HG03469 (cell line): ENCODE results near the gene HMBS.
"Not testable (repeated sequence)": the region's sequence is repeated elsewhere in the genome, so short reads cannot be mapped to it uniquely, and the experiment has no call there.

Source experiments
- ATAC-seq: cut with Tn5 transposase; IDR thresholded peaks from one replicate; pipeline ENCODE4 v1.9.1; 2021; ENCODE audit warnings: mild to moderate bottlenecking, moderate library complexity, moderate number of reproducible peaks; ENCODE audit not compliant: unreplicated experiment

Gene HMBS

DNA sequence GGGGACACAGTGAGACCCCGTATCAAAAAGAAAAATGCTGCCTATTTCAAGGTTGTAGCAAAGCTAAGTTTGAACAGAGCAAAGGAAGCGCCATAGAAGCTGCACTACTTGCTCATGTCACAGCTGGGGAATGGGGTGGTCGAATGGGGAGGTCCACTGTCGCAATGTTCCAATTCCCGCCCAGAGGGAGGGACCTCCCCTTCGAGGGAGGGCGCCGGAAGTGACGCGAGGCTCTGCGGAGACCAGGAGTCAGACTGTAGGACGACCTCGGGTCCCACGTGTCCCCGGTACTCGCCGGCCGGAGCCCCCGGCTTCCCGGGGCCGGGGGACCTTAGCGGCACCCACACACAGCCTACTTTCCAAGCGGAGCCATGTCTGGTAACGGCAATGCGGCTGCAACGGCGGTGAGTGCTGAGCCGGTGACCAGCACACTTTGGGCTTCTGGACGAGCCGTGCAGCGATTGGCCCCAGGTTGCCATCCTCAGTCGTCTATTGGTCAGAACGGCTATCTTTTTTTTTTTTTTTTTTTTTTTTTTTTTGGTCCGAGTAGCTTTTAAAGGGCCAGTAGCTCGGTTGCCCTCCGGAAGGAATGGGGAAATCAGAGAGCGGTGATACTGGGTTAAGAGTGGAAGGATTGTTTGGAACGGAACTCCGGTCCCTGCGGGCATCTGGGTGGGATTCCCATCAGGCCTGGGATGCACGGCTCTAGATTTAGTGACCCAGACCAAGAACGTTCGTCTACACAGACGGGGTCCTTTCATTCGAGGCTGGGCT lies at the start of gene HMBS:
HMBS (plus strand) TSS at position 219 of the 774 bp plus-strand sequence; CDS start at position 372, 153 bp downstream.
- peak; percentile 65 for ATAC-seq

DNA sequence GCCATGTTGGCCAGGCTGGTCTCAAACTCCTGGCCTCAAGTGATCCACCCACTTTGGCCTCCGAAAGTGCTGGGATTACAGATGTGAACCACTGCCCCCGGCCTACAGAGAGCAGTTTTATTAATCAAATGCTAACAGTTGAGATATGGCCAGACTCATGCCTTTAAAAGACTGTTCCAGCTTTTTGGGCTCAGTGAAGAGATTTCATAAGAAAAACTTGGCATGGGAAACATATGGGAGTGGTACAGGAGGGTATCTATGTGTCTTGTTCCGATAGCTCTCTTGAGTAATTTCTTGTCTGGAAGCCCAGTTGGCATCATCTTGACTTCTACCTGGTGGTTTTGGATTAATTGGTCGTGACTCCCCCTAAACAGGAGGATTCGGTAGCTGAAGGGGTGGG lies 45.8 kb upstream of the HMBS start:
- no peak for ATAC-seq

DNA sequence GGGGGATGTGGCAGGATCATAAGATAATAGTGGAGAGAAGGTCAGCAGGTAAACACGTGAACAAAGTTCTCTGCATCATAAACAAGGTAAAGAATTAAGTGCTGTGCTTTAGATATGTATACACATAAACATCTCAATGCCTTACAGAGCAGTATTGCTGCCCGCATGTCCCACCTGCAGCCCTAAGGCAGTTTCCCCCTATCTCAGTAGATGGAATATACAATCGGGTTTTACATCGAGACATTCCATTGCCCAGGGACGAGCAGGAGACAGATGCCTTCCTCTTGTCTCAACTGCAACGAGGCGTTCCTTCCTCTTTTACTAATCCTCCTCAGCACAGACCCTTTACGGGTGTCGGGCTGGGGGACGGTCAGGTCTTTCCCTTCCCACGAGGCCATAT lies 45.2 kb upstream of the HMBS start:
- ATAC-seq: not testable (repeated sequence)

DNA sequence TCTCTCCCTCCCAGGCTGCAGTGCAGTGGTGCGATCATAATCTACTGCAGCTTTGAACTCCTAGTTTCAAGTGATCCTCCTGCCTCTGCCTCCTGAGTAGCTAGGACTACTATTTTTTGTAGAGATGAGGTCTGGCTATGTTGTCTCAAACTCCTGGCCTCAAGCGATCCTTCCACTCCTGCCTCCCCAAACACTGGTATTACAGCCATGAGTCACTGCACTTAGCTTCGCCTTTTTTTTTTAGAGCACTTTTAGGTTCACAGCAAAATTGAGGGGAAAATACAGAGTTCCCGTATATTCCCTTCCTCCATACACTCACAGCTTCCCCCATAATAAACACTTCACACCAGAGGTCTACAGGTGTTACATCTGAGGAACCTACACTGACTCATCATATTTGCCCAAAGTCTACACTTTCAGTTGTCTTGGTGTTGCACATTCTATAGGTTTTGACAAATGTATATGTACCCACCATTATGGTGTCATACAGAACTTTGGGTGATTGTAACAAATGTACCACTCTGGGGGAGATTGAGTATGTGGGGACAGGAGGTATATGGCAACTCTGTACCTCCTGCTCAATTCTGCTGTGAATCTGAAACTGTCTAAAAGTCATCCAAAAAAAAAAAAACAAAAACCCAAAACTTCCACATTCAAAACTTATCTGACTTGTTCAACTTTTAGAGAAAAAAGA lies 42.7 kb upstream of the HMBS start:
- ATAC-seq: no peak

DNA sequence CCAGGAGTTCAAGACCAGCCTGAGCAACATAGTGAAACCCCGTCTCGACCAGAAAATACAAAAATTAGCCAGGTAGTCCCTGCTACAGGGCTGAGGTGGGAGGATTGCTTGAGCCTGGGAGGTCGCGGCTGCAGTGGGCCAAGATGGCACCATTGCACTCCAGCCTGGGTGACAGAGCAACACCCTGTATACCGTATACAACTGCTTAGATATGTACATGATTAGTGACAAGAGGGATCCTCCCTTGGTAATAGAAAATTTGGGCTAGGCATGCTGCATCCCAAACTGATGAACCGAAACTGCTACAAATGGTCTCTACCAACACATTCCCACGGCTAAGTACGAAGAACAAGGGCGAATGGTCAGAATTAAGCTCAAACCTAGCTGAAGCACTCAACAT lies 41.8 kb upstream of the HMBS start:
- no peak for ATAC-seq

DNA sequence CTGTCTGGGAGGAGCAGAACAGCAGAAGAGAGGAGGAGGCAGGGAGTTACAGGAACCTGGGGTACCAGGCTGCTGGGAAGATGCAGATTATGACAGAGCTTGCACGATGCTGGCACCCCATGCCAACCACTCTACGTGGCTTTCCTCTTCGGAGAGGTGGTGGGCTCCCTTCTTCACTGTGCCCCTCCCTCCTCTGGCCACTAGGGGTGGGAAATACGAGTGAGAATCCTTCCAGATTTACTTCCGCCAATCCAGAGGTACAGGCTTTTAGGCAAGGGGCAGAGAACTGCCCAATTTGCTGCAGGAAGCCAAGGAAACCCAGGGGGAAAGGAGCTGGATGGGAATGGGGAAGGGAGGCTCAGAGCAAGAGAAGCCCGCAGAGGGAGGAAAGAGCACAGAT lies 40.0 kb upstream of the HMBS start:
- no peak for ATAC-seq

DNA sequence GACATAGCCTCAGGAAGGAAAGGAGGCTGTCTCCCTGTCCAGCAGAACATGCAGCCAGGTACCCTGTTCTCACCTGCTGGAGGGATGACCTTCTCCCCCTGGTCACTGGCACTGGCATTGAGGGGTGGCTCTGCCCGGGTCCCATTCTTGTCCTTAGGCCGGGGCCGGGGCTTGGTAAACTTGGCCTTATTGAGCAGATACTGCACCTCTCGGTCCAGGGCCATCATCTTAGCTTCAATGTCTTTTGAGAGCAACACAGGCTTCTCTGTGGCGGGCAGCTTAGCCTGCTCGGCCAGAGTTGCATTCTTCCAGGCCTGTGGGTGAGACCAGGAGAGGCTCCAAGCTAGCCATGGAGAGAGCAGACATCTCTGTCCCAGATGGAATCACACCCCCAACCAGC lies 38.2 kb upstream of the HMBS start:
- ATAC-seq: no peak

DNA sequence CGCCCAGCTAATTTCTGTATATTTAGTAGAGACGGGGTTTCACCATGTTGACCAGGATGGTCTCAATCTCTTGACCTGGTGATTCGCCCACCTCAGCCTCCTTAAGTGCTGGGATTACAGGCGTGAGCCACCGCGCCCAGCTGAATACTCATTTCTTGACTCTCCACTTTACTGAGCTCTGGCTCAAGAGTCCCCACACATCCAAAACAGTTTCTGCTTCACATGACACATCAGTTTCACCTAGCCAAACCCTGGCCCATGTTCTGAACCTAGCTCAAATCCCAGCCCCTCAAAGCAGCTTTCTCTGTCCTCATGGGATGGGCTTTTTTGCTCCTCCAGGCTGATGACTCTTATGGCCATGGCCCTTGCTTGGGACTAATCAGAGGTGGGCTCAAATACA lies 37.5 kb upstream of the HMBS start:
- no peak for ATAC-seq

DNA sequence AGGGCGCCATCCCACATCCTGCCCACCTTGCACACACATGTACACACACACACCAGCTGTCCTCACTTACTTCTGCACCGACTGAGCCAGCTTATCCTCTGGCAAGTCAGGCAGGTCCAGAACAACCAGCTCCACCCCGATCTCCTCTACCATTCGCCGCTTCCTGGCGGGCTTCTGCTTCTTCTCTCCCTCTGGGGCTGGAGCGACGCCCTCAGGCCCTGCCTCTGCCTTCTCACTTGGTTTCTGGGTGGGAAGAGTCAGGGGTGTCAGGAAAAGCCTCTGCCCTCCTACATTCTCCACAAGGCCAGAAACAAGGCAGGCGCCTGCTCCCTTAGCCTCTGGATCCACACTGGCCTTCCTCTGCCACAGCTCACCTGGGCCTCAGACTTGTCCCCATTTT lies 36.0 kb upstream of the HMBS start:
- ATAC-seq: no peak

DNA sequence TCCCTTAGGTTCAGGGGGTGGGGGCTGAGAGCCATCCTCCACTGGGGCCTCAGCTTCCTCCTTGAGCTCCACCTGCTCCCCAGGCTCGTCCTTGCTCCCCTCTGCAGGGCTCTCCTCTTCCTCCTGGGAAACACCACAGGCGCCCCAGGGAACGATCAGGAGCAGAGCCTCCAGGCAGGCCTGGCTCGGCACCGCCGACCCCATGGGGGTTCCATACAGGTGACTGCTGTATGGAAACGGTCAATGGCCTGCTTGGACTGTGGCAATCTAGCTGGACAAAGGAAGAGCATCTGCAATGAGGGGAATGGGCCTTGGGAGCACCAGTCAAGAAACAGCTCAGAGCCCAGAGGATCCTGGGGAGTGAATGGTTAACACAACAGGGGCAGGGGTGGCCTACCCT lies 35.6 kb upstream of the HMBS start:
- ATAC-seq: no peak

DNA sequence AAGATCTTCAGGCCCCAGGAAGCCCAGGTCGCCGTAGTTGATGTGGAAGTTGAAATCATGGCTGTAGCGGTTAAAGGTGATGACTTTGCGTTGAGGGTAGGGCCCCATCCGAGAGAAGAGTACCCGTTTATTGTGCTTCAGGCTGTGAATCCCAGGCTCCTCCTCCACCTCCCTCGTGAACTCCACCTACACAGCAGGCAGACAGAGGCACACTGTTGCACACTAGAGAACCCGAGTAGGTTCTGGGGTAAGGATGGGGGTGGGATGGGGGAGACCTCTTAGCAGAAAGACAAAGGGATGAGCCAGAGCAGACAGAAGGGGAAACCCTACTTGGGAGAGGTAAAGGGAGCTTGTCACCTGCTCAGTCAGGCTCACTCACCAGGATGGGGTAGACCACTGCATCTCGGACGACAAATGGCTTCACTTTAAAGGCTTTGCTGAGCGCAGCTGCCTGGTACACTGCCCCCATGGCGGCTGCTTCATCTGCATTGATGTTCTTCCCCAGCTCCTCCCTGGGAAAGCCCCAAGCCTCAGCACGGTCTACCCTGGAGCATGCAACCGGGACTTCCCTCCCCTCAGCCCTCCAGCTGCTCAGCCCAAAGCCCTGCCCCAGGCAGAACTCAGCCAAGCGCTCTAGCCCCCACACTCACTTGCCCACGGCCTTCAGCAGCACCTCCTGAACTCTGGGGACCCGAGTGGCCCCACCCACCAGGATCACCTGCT lies 33.1 kb upstream of the HMBS start:
- ATAC-seq: no peak

DNA sequence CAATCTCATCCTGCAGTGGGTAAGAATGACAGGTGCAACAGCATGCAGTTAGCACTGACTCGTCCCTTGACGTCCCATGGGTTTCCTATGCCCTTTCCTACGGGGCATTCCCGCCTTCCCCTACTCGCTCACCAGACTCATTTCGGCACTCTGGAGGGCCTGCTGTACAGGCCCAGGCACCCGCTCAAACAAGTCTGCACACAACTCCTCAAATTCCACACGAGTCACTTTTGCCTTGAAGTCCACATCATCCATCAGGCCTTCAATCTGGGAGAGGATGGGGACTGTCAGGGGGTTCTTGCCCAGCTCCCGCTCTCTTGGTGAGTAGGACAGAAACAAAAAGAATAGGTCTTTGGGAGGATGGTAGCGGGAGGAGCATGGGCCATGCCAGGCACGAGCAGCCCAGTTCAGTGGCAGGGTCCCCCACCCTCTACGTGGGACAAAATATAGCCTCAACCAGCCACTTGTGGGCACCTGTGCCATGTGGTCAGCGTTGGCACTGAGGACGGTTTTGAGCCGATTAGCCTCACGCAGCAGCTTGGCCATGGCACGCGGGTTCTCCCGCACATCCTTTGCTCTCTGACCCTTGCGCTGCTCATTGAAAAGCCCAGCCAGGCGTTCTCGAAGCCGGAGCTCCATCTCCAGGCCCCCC lies 32.4 kb upstream of the HMBS start:
- ATAC-seq: no peak

DNA sequence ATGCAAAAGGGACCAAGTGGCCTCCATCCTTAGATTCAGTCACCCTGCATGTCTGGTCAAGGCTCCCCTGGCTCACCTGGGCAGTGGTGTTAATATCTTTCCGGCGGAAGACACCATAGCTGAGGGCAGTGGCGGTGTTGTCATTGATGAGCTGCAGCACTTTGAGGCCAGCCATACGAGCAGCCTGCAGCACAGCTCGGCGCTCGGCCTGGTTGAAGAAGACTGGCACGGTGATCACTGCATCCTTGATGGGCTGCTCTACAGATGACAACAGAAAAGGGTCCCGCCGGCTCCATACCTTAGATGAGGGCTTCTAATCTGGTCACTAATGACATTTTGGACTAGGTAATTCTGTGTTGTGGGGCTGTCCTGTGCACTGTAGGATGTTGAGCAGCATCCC lies 30.3 kb upstream of the HMBS start:
- no peak for ATAC-seq

DNA sequence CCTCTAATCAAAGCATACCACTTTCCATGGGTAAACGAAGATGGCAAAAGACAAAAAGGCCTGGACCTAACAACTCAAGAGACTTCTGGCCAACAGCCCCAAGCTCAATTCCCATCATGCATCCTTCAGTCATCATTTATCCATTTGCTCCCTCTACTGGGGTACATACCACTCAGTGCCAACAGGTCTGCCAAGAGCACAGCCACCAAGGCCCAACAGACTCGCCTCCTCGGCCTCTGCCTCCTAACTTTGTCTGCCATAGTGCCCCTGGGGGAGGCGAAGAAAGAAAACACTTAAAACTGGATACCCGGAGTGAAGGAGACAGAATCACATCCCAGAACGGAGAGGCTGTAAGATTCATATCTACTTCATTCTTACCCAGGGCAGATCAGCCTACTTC lies 28.8 kb upstream of the HMBS start:
- ATAC-seq: no peak

DNA sequence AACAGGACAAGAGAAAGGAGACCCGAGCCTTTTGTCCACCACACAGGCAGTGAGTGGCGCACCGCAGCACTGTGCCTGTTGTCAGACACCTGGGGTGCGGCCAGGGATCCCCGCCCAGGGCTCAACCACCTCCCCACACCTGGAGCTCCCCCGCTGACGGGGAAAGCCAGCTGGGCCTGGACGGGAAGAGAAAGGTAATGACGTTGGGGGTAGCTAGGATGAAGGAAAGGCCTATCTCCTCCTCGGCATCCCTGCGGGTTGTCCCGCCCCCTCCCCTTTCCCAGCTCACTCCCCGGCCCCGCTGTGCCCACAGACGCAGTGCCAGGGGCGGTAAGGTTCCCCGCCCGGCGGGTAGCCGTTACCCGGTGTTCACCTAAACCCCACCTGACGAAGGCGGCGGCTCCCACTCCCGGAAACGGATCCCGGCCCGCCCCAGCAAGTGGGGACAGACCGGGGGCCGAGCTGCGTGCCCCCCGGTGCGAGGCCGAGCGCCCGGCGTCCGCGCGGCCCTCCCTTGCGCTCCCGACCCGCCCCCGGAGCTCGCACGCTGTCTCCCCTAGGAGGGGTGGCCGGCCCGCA lies 28.2 kb upstream of the HMBS start:
- ATAC-seq: peak; percentile 1

DNA sequence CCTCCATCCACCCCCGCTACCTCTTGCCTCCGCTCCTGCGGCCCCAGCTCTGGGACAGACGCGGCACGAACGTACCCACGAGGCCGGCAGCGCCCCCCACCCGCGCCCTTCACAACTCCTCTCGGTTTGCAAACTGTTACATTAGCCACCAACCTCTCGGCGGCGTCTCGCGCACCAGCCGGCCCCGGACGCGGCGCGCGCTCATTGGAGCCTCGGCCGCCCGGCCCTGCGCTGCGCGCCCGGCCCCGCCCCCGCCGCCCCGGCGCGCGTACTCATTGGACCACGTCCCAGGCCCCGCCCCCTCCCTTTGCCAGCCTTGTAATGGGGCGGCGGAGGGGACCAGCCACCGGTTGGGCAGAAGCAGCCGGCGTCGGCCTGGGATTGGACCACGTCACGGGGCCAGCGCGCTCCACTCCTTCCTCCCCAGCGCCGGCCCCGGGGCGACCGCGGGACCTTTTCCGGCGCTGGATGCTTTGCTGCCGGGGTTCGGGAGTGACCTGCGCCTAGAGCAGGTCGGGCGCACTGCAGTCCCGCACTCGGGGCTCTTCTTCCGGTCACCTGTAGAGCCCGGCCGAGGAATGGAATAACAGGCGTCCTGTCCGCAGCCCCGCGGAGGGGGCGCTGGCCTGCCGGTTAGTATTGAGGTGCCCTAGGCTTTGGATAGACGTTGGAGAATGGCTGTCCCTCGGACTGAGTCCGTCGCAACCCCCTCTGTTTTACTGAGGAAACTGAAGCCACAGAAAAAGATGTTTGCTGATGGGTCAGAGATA lies 27.5 kb upstream of the HMBS start, which contains the start of gene HYOU1:
HYOU1 (minus strand) TSS at position 206 of the 770 bp plus-strand sequence. CDS start 1,045 bp downstream, outside the sequence.
- peak; percentile 74 for ATAC-seq

DNA sequence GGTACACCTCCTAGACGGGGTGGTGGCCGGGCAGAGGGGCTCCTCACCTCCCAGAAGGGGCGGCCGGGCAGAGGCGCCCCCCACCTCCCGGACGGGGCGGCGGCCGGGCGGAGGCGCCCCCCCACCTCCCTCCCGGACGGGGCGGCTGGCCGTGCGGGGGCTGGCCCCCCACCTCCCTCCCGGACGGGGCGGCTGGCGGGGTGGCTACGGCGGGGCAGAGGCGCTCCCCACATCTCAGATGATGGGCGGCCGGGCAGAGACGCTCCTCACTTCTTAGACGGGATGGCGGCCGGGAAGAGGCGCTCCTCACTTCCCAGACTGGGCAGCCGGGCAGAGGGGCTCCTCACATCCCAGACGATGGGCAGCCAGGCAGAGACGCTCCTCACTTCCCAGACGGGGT lies 25.6 kb upstream of the HMBS start:
- ATAC-seq: not testable (repeated sequence)

DNA sequence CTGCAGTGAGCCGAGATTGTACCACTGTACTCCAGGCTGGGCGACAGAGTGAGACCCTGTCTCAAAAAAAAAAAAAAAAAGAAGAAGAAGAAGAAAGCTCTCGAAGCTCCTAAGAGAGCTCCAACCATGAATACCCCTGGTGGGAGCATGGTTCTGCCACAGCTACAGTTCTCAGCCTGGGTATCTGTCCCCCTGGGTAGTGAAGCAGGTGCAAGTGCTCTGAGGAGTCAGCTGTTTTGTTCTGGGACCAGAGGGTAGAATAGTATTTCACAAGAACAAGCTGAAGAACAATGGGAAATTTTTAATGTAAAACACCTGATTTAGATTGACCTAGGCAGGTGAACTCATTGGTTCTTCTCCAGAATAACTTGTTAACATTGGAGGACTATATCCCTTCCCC lies 23.4 kb upstream of the HMBS start:
- no peak for ATAC-seq

DNA sequence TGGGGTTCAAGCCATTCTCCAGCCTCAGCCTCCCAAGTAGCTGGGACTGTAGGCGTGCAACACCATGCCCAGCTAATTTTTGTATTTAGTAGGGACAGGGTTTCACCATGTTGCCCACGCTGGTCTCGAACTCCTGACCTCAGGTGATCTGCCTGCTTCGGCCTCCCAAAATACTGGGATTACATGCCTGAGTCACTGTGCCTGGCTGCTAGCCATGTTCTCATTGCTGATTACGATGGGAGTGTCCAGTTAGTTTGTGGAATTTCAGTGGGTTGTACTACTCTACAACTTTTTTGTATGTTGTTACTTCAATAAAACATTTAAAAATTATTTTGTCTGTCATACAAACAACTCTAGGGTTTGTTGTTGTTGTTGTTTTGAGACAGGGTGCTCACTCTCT lies 21.9 kb upstream of the HMBS start:
- no peak for ATAC-seq

DNA sequence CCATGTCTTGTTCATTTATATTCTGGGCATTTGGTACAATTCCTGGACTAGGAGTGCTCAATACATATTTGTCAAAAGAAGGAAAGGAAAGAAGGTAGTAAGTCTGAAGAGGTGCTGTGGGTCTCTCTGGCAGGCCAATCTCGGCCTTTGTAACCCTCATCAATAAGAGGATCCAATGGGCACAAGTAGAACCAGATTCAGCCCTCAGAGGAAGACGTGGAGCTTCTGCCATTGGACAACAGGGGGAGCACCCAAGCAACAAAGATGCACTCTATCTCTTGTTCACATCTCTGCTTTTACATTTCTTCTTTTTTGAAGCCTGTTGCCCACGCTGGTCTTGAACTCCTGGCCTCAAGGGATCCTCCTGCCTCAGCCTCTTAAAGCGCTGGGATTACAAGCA lies 19.3 kb upstream of the HMBS start:
- no peak for ATAC-seq
